ENCODE measurements around the gene MRM3.
"Not testable (repeated sequence)": the region's sequence is repeated elsewhere in the genome, so short reads cannot be mapped to it uniquely, and the experiment has no call there.

DNA sequence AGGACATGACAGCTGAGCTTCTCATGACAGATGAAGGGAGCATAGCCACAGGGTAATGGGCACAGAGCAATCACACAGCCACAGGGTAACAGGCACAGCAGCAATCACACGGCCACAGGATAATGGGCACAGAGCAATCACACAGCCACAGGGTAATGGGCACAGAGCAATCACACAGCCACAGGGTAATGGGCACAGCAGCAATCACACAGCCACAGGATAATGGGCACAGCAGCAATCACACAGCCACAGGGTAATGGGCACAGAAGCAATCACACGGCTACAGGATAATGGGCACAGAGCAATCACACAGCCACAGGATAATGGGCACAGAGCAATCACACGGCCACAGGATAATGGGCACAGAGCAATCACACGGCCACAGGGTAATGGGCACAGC is 33.5 kb upstream of the MRM3 start:
- TF ChIP-seq CTCF (IDR thresholded peaks at IDR 0.05; ENCODE audit: low read depth, low read length, poor library complexity, severe bottlenecking); EZH2phosphoT487 (IDR thresholded peaks at IDR 0.05; ENCODE audit: borderline replicate concordance, low read length): not testable (repeated sequence)

All from DOHH2 (cell line).